H9 (cell line): Measurements from ENCODE around the gene KIF16B. TPM values are rescaled to one million over a fixed set of nuclear protein-coding genes. Genes with fewer than 3 reads are reported as not detected.

Experiments used
- DNase-seq: peaks from one replicate; pipeline ENCODE4 v3.0.0-alpha.2; 2017
- H2AFZ ChIP-seq: one replicate; pipeline ENCODE4 v1.6.1; 2013; ENCODE audit warnings: mild to moderate bottlenecking, low read length, control low read depth, moderate library complexity
- H2AK5ac ChIP-seq: 2 replicates; pipeline ENCODE4 v1.6.1; 2013; ENCODE audit warnings: low read length, control low read depth, mixed read lengths; ENCODE audit not compliant: insufficient read length
- H2BK120ac ChIP-seq: one replicate; pipeline ENCODE4 v1.6.1; 2013; ENCODE audit warnings: low read depth, mild to moderate bottlenecking, low read length, control low read depth, inconsistent platforms; ENCODE audit not compliant: poor library complexity, severe bottlenecking
- H2BK12ac ChIP-seq: 2 replicates; pipeline ENCODE4 v1.6.1; 2013; ENCODE audit warnings: low read length, control low read depth, mixed read lengths, low read depth; ENCODE audit not compliant: insufficient read length
- H2BK15ac ChIP-seq: 2 replicates; pipeline ENCODE4 v1.6.1; 2013; ENCODE audit warnings: low read depth, low read length, control low read depth
- H2BK20ac ChIP-seq: one replicate; pipeline ENCODE4 v1.6.1; 2013; ENCODE audit warnings: low read depth, mild to moderate bottlenecking, low read length, control low read depth, inconsistent platforms; ENCODE audit not compliant: poor library complexity, severe bottlenecking
- H2BK5ac ChIP-seq: 2 replicates; pipeline ENCODE4 v1.6.1; 2013; ENCODE audit warnings: low read length, control low read depth, mixed read lengths; ENCODE audit not compliant: insufficient read length
- H3K14ac ChIP-seq: 2 replicates; pipeline ENCODE4 v1.6.1; 2013; ENCODE audit warnings: low read length, control low read depth; ENCODE audit not compliant: insufficient read depth
- H3K18ac ChIP-seq: 2 replicates; pipeline ENCODE4 v1.6.1; 2013; ENCODE audit warnings: low read depth, mild to moderate bottlenecking, mixed read lengths, low read length, control low read depth; ENCODE audit not compliant: insufficient read length
- H3K23ac ChIP-seq: 2 replicates; pipeline ENCODE4 v1.6.1; 2013; ENCODE audit warnings: low read length, control low read depth, mixed read lengths, low read depth; ENCODE audit not compliant: insufficient read length
- H3K23me2 ChIP-seq: 2 replicates; pipeline ENCODE4 v1.6.1; 2013; ENCODE audit warnings: low read depth, mild to moderate bottlenecking, mixed read lengths, low read length, control low read depth; ENCODE audit not compliant: insufficient read length, poor library complexity, severe bottlenecking
- H3K27ac ChIP-seq: 2 replicates; pipeline ENCODE4 v1.5.1; 2013; ENCODE audit warnings: low read length, control low read depth, mixed read lengths, low read depth; ENCODE audit not compliant: insufficient read length
- H3K27me3 ChIP-seq: 2 replicates; pipeline ENCODE4 v1.6.1; 2013; ENCODE audit warnings: low read length, control low read depth, inconsistent platforms; ENCODE audit not compliant: insufficient read depth
- H3K4ac ChIP-seq: 2 replicates; pipeline ENCODE4 v1.6.1; 2013; ENCODE audit warnings: low read depth, mild to moderate bottlenecking, control low read depth, inconsistent platforms, low read length, moderate library complexity
- H3K4me1 ChIP-seq: 2 replicates; pipeline ENCODE4 v1.6.1; 2013; ENCODE audit warnings: low read length, control low read depth, inconsistent platforms; ENCODE audit not compliant: insufficient read depth
- H3K4me2 ChIP-seq: 2 replicates; pipeline ENCODE4 v1.6.1; 2013; ENCODE audit warnings: low read length, control low read depth, mixed read lengths; ENCODE audit not compliant: insufficient read length, insufficient read depth
- H3K56ac ChIP-seq: 2 replicates; pipeline ENCODE4 v1.6.1; 2013; ENCODE audit warnings: low read depth, mild to moderate bottlenecking, mixed read lengths, low read length, control low read depth; ENCODE audit not compliant: insufficient read length
- H3K79me1 ChIP-seq: 2 replicates; pipeline ENCODE4 v1.6.1; 2013; ENCODE audit warnings: low read depth, mild to moderate bottlenecking, moderate library complexity, low read length, control low read depth, inconsistent platforms; ENCODE audit not compliant: insufficient read depth, poor library complexity, severe bottlenecking
- H3K79me2 ChIP-seq: 2 replicates; pipeline ENCODE4 v1.6.1; 2013; ENCODE audit warnings: low read length, control low read depth, inconsistent platforms; ENCODE audit not compliant: insufficient read depth
- H3K9ac ChIP-seq: 2 replicates; pipeline ENCODE4 v1.6.1; 2013; ENCODE audit warnings: low read length, control low read depth, mixed read lengths; ENCODE audit not compliant: insufficient read length; ENCODE audit errors: extremely low read depth
- H3K9me3 ChIP-seq: one replicate; pipeline ENCODE4 v1.6.1; 2013; ENCODE audit warnings: low read depth, low read length, inconsistent platforms; ENCODE audit not compliant: control insufficient read depth
- H3T11ph ChIP-seq: one replicate; pipeline ENCODE4 v1.6.1; 2013; ENCODE audit warnings: mild to moderate bottlenecking, low read length, control low read depth, inconsistent platforms
- H4K20me1 ChIP-seq: one replicate; pipeline ENCODE4 v1.6.1; 2013; ENCODE audit not compliant: control insufficient read depth, insufficient read length, insufficient read depth
- H4K5ac ChIP-seq: 2 replicates; pipeline ENCODE4 v1.6.1; 2013; ENCODE audit warnings: low read depth, mild to moderate bottlenecking, mixed read lengths, low read length, control low read depth; ENCODE audit not compliant: insufficient read length
- H4K8ac ChIP-seq: replicated peaks from 2 replicates; pipeline ENCODE4 v1.6.1; 2013; ENCODE audit warnings: low read length, control low read depth, mixed read lengths, low read depth; ENCODE audit not compliant: insufficient read length
- H4K91ac ChIP-seq: 2 replicates; pipeline ENCODE4 v1.6.1; 2013; ENCODE audit warnings: low read depth, mild to moderate bottlenecking, moderate library complexity, mixed read lengths, low read length, control low read depth; ENCODE audit not compliant: insufficient read length
- H3K27ac Mint-ChIP-seq, 3 experiments: 2 replicates in 2 of 3; 3 replicates in 1 of 3; pipeline ENCODE4 v1.8.0; 2020 to 2021; ENCODE audit warnings: mixed read lengths in 3 of 3, mild to moderate bottlenecking in 1 of 3, moderate library complexity in 1 of 3
- H3K27me3 Mint-ChIP-seq: 2 replicates; pipeline ENCODE4 v1.8.0; 2021; ENCODE audit warnings: low read depth, mild to moderate bottlenecking, moderate library complexity, mixed read lengths
- H3K36me3 Mint-ChIP-seq, 3 experiments: 2 replicates in 2 of 3; 3 replicates in 1 of 3; pipeline ENCODE4 v1.8.0; 2020 to 2021; ENCODE audit warnings: low read depth in 3 of 3, mixed read lengths in 3 of 3; ENCODE audit not compliant: insufficient read depth in 1 of 3
- H3K4me1 Mint-ChIP-seq, 2 experiments: 2 replicates each; pipeline ENCODE4 v1.8.0; 2020; ENCODE audit warnings: mixed read lengths in 2 of 2
- H3K4me3 Mint-ChIP-seq, 2 experiments: 2 replicates in 1 of 2; 3 replicates in 1 of 2; pipeline ENCODE4 v1.8.0; 2020 to 2021; ENCODE audit warnings: mild to moderate bottlenecking in 2 of 2, mixed read lengths in 2 of 2, moderate library complexity in 1 of 2
- H3K9me3 Mint-ChIP-seq, 2 experiments: 2 replicates in 1 of 2; 3 replicates in 1 of 2; pipeline ENCODE4 v1.8.0; 2020; ENCODE audit warnings: mild to moderate bottlenecking in 2 of 2, mixed read lengths in 2 of 2, moderate library complexity in 1 of 2
- WGBS: extraction: QIAGEN DNeasy Blood & Tissue Kit; methylation state at CpG from one replicate; pipeline ENCODE4 v1.1.7; 2013; ENCODE audit warnings: missing lambda C conversion rate, low lambda C conversion rate, mixed read lengths; ENCODE audit not compliant: insufficient read length; ENCODE audit errors: extremely low coverage; 5-methylcytosine and 5-hydroxymethylcytosine counted together
- total RNA-seq: library from RNA; stranded (reverse); gene quantifications from 2 replicates; pipeline ENCODE4 v1.2.1, GENCODE V29; 2021
- TF ChIP-seq, protein P1 (sequence below): fragments of 200-600 bp; sonication (generic); conservative IDR thresholded peaks from 3 replicates; pipeline ENCODE4 v1.8.0; 2021; ENCODE audit warnings: antibody characterized with exemption, mild to moderate bottlenecking

The KIF16B gene
- total RNA-seq, 1 experiment from 2014 or later: 7.4 TPM

DNA sequence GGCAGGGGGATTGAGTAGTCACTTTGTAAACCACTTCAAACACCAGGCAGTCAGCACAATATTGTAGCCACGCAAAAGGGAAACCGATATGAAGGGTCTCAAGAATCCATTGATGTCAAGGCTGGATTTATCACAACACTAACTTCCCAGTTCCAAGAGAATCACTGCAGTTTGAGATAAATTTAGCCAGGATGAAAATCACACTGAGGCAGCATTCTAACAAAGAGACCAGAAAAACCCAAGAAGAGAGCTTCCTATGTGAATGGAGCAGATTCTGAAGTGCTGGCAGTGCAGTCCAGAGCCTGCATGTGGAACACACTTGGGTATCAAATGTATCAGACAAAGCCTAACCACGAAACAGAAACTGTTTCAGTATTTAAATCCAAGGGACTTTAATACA, 84.6 kb downstream of the KIF16B start:
- Histone ChIP-seq H4K91ac (no peak overlapping the region), H4K8ac (no peak overlapping the region), H3K79me2 (no peaks in the 10 kb centered on the region), H2BK12ac (no peak overlapping the region), H3K27ac (no peak overlapping the region), H2BK5ac (no peak overlapping the region), H3K23me2 (no peaks in the 10 kb centered on the region), H3K9ac (no peak overlapping the region), H3K14ac (no peak overlapping the region), H2AK5ac (no peak overlapping the region), H4K5ac (no peak overlapping the region), H2BK120ac (no peak overlapping the region), H3K4me2 (no peak overlapping the region), H3K27me3 (no peaks in the 10 kb centered on the region), H3K23ac (no peak overlapping the region), H2BK20ac (no peak overlapping the region), H2BK15ac (no peak overlapping the region), H4K20me1 (no peaks in the 10 kb centered on the region), H3T11ph (no peak overlapping the region), H3K9me3 (no peaks in the 10 kb centered on the region), H2AFZ (no peak overlapping the region), H3K4ac (no peak overlapping the region), H3K79me1 (no peaks in the 10 kb centered on the region), H3K56ac (no peak overlapping the region), H3K18ac (no peak overlapping the region), H3K4me1 (no peaks in the 10 kb centered on the region)
- H3K36me3 Mint-ChIP-seq: peaks cover 0 to 5% (median 5%) of the 10 kb centered on the region in 3 experiments; a peak in 4 of 7 replicates
- peak overlapping the region in 1 of 3 experiments; percentile 2; a peak in 1 of 7 replicates for H3K27ac Mint-ChIP-seq
- TF ChIP-seq, protein P1, sequence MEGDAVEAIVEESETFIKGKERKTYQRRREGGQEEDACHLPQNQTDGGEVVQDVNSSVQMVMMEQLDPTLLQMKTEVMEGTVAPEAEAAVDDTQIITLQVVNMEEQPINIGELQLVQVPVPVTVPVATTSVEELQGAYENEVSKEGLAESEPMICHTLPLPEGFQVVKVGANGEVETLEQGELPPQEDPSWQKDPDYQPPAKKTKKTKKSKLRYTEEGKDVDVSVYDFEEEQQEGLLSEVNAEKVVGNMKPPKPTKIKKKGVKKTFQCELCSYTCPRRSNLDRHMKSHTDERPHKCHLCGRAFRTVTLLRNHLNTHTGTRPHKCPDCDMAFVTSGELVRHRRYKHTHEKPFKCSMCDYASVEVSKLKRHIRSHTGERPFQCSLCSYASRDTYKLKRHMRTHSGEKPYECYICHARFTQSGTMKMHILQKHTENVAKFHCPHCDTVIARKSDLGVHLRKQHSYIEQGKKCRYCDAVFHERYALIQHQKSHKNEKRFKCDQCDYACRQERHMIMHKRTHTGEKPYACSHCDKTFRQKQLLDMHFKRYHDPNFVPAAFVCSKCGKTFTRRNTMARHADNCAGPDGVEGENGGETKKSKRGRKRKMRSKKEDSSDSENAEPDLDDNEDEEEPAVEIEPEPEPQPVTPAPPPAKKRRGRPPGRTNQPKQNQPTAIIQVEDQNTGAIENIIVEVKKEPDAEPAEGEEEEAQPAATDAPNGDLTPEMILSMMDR: no peak
- WGBS: no CpG with 5 or more reads among the region's 3 CpGs
- H3K9me3 Mint-ChIP-seq: no peaks in the 10 kb centered on the region; a peak in 1 of 5 replicates
- H3K4me1 Mint-ChIP-seq: peaks cover 10 to 14% of the 10 kb centered on the region in 2 experiments
- H3K4me3 Mint-ChIP-seq: no peak overlapping the region
- no peak for DNase-seq
- no peaks in the 10 kb centered on the region for H3K27me3 Mint-ChIP-seq
